Forelimb muscle (tissue), 1 donor: ENCODE data around the gene TMEM81. TPM values are rescaled to one million over a fixed set of nuclear protein-coding genes. Genes with fewer than 3 reads are reported as not detected.

Source experiments
- DNase-seq: peaks from one replicate; pipeline ENCODE4 v3.0.0-alpha.2; 2013; ENCODE audit warnings: low read depth
- polyA plus RNA-seq: library from polyadenylated mRNA; unstranded; fragments of 120-200 nt; gene quantifications from one replicate; pipeline ENCODE4 v1.2.1, GENCODE V29; 2013; ENCODE audit not compliant: insufficient read length

TMEM81 gene
- polyA plus RNA-seq, 1 donor = 1.9 TPM

GRCh38 chr1:205058853-205059252 is 25.4 kb downstream of the TMEM81 start:
- no peak for DNase-seq

GRCh38 chr1:205057808-205058575 is 26.3 kb downstream of the TMEM81 start:
- no peak for DNase-seq

- DNase-seq = no peak
These were observed 27.2 kb downstream of the TMEM81 start for GRCh38 chr1:205056956-205057568.

GRCh38 chr1:205056188-205056611 is 28.1 kb downstream of the TMEM81 start:
- DNase-seq = no peak

- DNase-seq = no peak
These were observed 30.2 kb downstream of the TMEM81 start for GRCh38 chr1:205054013-205054412.

GRCh38 chr1:205053296-205053695 is 31.0 kb downstream of the TMEM81 start:
- DNase-seq = no peak

- no peak for DNase-seq
These were observed 31.6 kb downstream of the TMEM81 start for GRCh38 chr1:205052690-205053089.

GRCh38 chr1:205049479-205049878 is 34.8 kb downstream of the TMEM81 start:
- no peak for DNase-seq

GRCh38 chr1:205048382-205048781 is 35.9 kb downstream of the TMEM81 start:
- no peak for DNase-seq

GRCh38 chr1:205047764-205048231 is 36.5 kb downstream of the TMEM81 start:
- no peak for DNase-seq

- no peak for DNase-seq
These were observed 37.4 kb downstream of the TMEM81 start for GRCh38 chr1:205046870-205047269.

- no peak for DNase-seq
These were observed 39.1 kb downstream of the TMEM81 start for GRCh38 chr1:205045146-205045545.

- DNase-seq = no peak
These were observed 39.5 kb downstream of the TMEM81 start for GRCh38 chr1:205044741-205045140.

- DNase-seq = no peak
These were observed 40.4 kb downstream of the TMEM81 start for GRCh38 chr1:205043866-205044265.

- DNase-seq = no peak
These were observed 41.1 kb downstream of the TMEM81 start, which contains the start of gene CNTN2 for GRCh38 chr1:205042911-205043806. CNTN2 (plus strand) TSS chr1:205043212; CDS start chr1:205053186, 9,974 bp downstream.

GRCh38 chr1:205041998-205042910 is 42.0 kb downstream of the TMEM81 start:
- DNase-seq = no peak

GRCh38 chr1:205041001-205041715 is 43.1 kb downstream of the TMEM81 start:
- no peak for DNase-seq

GRCh38 chr1:205038132-205038786 is 46.0 kb downstream of the TMEM81 start:
- DNase-seq = no peak

- no peak for DNase-seq
These were observed 46.7 kb downstream of the TMEM81 start for GRCh38 chr1:205037539-205037938.
